Activated T-cell treated with anti-CD3 and anti-CD28 coated beads, Interleukin-2, amount 50 U/mL, for 4 hours (primary cell): ENCODE data around the gene ATXN1. TPM values are rescaled to one million over a fixed set of nuclear protein-coding genes. Genes with fewer than 3 reads are reported as not detected.

Source experiments
- ATAC-seq, 2 donors: fragments of 200-7000 bp; cut with Tn5 transposase; one replicate each; pipeline ENCODE4 v1.10.0; 2021
- DNase-seq: peaks from one replicate; pipeline ENCODE4 v3.0.0-alpha.2; 2020
- H3K27me3 Mint-ChIP-seq: one replicate; pipeline ENCODE4 v1.8.0; 2021; ENCODE audit warnings: low read depth, mixed read lengths
- H3K36me3 Mint-ChIP-seq: one replicate; pipeline ENCODE4 v1.8.0; 2022; ENCODE audit warnings: mixed read lengths; ENCODE audit not compliant: insufficient read depth
- H3K4me1 Mint-ChIP-seq: one replicate; pipeline ENCODE4 v1.8.0; 2021; ENCODE audit warnings: low read depth, mixed read lengths
- H3K4me3 Mint-ChIP-seq: one replicate; pipeline ENCODE4 v1.8.0; 2021; ENCODE audit warnings: mild to moderate bottlenecking, moderate library complexity, mixed read lengths
- H3K9me3 Mint-ChIP-seq: one replicate; pipeline ENCODE4 v1.8.0; 2021; ENCODE audit warnings: mixed read lengths
- total RNA-seq, 3 donors: library from RNA; stranded (reverse); gene quantifications; one replicate each; pipeline ENCODE4 v1.2.1, GENCODE V29; 2021

ATXN1 gene
- total RNA-seq, 3 donors from 2014 or later = 39.5 to 63.8 (median 45.1) TPM

DNA sequence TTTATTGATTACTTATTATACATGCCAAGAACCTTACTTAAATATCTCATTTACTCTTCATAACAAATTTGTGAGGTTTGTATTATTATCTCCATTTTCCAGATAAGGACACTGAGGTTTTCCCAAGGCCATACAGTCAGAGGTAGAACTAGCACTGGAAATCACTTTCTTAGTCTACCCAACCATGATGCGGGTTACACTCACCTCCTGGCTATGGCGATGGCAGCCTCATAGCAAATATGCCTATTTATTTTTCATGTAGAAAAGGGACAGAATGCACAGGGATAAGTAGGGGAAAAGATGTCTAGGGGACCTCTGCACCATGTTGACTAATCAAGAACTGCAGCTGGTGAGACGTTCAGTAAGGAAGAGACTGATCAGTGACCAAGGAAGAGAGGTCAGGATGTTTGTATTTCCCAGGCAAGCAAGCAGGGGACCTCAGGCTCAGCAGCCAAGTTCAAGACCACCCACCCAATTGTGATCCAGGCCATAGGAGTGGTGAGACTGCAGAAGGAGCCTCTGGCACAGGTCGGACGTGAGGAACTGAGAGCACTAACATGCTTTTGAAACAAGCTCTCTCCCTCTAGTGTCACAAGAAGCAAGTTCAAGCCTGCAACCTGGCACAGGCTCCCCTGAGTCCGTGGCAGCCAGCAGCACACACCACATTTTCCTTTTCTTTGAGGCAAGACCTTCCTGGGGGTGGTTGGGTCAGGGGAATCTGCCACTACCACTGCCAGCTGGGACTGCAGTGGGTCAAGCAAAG, 425.0 kb downstream of the ATXN1 start:
- Mint-ChIP-seq H3K4me1 (no peaks in the 10 kb centered on the region), H3K9me3 (no peaks in the 10 kb centered on the region), H3K4me3 (no peak overlapping the region), H3K27me3 (no peaks in the 10 kb centered on the region), H3K36me3 (no peaks in the 10 kb centered on the region)
- DNase-seq (no peak), ATAC-seq (no peak)

GRCh38 chr6:16335176-16335575, 426.1 kb downstream of the ATXN1 start:
- Mint-ChIP-seq H3K9me3 (no peaks in the 10 kb centered on the region), H3K27me3 (no peaks in the 10 kb centered on the region), H3K4me1 (no peaks in the 10 kb centered on the region), H3K36me3 (no peaks in the 10 kb centered on the region), H3K4me3 (no peak overlapping the region)
- no peak for ATAC-seq
- no peak for DNase-seq

- Mint-ChIP-seq H3K36me3 (peaks cover 2% of the 10 kb centered on the region), H3K4me1 (no peaks in the 10 kb centered on the region), H3K9me3 (no peaks in the 10 kb centered on the region), H3K4me3 (no peak overlapping the region), H3K27me3 (no peaks in the 10 kb centered on the region)
- no peak for ATAC-seq
- no peak for DNase-seq
These were observed 426.6 kb downstream of the ATXN1 start for GRCh38 chr6:16334671-16335070.

GRCh38 chr6:16333580-16333979, 427.7 kb downstream of the ATXN1 start:
- no peaks in the 10 kb centered on the region for H3K27me3 Mint-ChIP-seq
- ATAC-seq (no peak), DNase-seq (no peak)
- H3K4me3 Mint-ChIP-seq = no peak overlapping the region
- no peaks in the 10 kb centered on the region for H3K4me1 Mint-ChIP-seq
- peaks cover 3% of the 10 kb centered on the region for H3K36me3 Mint-ChIP-seq
- H3K9me3 Mint-ChIP-seq = no peaks in the 10 kb centered on the region

DNA sequence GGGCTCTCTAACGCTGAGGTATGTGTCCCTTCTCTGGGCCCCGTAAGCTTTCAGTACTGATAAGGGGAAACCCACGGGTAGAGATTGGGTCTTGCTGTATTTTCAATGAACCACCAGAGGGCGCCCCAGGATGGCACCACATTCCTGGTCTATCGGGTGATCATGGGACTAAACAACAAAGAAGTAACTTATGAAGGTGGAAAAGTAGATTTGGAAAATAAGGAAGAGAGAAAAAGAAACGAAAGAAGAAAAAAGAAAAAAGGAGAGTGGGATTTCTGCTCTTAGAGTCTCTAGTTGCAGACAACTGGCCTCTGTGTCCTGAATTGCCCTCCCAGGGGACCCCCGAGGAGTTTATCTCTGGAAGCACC, 429.1 kb downstream of the ATXN1 start:
- ATAC-seq = peak; percentile 96 to 97

DNA sequence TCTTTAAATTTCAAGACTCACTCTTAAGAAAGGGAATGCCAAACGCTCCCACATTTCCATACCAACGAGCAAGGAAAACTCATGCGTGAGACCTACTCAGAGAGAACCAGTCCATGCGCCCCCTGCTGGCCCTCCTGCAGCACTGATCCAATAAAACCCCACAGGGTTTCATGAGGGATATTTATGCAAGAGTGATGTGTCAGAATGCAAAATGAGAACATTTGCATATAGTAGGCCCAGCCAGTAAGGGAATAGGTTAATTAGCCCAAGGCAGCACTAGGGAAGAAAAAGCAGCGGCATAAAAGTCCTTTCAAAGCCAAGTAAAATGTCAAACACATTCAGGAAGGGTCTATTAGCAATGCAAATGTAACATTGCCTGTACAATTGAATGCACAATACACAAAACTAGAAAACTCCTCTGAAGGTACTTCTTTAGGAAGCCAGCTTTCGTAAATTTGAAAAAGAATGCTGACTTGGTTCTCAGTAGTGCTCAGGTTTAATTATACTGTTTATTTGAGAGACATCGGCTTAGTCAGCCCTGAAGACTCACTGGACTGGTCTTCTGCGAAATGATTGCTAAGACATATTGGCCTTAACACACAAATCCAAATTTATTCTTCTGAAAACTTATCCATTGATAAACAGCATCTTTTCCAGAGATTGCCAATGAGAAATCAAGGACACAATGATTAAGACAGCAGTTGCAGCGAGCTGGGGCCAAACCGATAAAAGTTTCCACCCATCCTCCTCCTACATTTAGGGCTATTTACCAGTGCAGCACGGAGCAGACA, 429.7 kb downstream of the ATXN1 start:
- no peaks in the 10 kb centered on the region for H3K27me3 Mint-ChIP-seq
- ATAC-seq = peak; percentile 77 to 83
- no peaks in the 10 kb centered on the region for H3K9me3 Mint-ChIP-seq
- DNase-seq = peak; percentile 62
- H3K4me3 Mint-ChIP-seq = no peak overlapping the region
- peaks cover 10% of the 10 kb centered on the region for H3K36me3 Mint-ChIP-seq
- no peaks in the 10 kb centered on the region for H3K4me1 Mint-ChIP-seq

More for the DNA sequence above, 429.1 kb downstream of the ATXN1 start:
- Mint-ChIP-seq H3K36me3 (peaks cover 7% of the 10 kb centered on the region), H3K9me3 (no peaks in the 10 kb centered on the region), H3K27me3 (no peaks in the 10 kb centered on the region), H3K4me1 (no peaks in the 10 kb centered on the region), H3K4me3 (no peak overlapping the region)
- DNase-seq = peak; percentile 81

DNA sequence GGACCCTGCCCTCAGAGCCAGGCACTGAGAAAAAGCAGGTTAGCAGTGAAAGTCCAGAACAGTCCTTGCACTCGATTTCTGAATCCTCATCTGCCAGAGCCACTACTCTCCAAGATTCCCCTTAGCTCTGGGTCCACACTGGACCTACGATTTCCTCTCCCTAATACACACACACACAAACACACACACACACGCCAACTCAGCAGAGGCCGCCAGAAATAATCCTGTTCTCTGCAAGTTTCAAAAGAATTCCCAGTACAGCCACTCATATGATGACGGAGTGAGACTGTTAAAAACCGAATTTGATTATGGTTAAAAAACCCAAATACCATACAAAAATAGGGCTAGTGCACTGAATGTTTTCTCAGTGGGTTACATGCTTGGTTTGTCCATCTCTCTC, 432.0 kb downstream of the ATXN1 start:
- Mint-ChIP-seq H3K9me3 (no peaks in the 10 kb centered on the region), H3K4me1 (peaks cover 18% of the 10 kb centered on the region), H3K4me3 (no peak overlapping the region), H3K36me3 (peaks cover 21% of the 10 kb centered on the region), H3K27me3 (no peaks in the 10 kb centered on the region)
- DNase-seq (no peak), ATAC-seq (no peak)

DNA sequence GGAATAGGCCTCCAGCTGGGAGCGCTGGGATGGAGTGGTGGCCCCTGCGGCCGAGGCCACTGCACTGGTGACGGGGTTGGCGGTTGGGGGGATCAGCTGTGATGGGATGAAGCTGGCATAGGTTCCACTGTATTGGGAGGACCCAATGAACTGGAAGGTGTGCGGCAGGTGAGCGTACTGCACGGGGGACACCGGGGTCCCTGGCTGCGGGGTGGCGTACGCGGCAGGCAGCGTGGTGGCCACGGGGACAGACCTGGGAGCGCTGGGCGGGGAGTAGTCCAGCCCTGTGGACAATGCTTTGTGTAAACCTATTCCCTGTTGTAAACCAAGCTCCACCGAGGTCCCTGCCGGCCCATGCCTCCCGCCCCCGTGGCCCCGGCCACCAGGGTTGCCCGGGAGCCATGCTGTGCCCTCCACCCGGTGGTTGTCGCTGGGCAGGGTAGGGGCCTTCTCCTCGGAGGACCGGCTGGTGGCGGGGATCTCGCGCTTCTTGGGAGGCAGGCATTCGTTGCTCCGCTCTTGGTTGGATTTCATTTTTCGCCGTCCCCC, 433.4 kb downstream of the ATXN1 start:
- H3K9me3 Mint-ChIP-seq = no peaks in the 10 kb centered on the region
- ATAC-seq = no peak
- H3K4me3 Mint-ChIP-seq = no peak overlapping the region

GRCh38 chr6:16326971-16327776, 434.1 kb downstream of the ATXN1 start:
- peaks cover 36% of the 10 kb centered on the region for H3K4me1 Mint-ChIP-seq
- H3K36me3 Mint-ChIP-seq = peaks cover 26% of the 10 kb centered on the region
- DNase-seq (no peak), ATAC-seq (no peak)
- H3K4me3 Mint-ChIP-seq = no peak overlapping the region
- H3K9me3 Mint-ChIP-seq = no peaks in the 10 kb centered on the region
- H3K27me3 Mint-ChIP-seq = no peaks in the 10 kb centered on the region

More for the DNA sequence above, 433.4 kb downstream of the ATXN1 start:
- no peaks in the 10 kb centered on the region for H3K27me3 Mint-ChIP-seq
- peaks cover 29% of the 10 kb centered on the region for H3K4me1 Mint-ChIP-seq
- DNase-seq = no peak
- H3K36me3 Mint-ChIP-seq = peaks cover 21% of the 10 kb centered on the region

GRCh38 chr6:16326531-16326930, 434.7 kb downstream of the ATXN1 start:
- H3K36me3 Mint-ChIP-seq = peaks cover 27% of the 10 kb centered on the region
- H3K4me1 Mint-ChIP-seq = peaks cover 42% of the 10 kb centered on the region
- ATAC-seq (no peak), DNase-seq (no peak)
- H3K4me3 Mint-ChIP-seq = no peak overlapping the region
- no peaks in the 10 kb centered on the region for H3K27me3 Mint-ChIP-seq
- H3K9me3 Mint-ChIP-seq = no peaks in the 10 kb centered on the region

DNA sequence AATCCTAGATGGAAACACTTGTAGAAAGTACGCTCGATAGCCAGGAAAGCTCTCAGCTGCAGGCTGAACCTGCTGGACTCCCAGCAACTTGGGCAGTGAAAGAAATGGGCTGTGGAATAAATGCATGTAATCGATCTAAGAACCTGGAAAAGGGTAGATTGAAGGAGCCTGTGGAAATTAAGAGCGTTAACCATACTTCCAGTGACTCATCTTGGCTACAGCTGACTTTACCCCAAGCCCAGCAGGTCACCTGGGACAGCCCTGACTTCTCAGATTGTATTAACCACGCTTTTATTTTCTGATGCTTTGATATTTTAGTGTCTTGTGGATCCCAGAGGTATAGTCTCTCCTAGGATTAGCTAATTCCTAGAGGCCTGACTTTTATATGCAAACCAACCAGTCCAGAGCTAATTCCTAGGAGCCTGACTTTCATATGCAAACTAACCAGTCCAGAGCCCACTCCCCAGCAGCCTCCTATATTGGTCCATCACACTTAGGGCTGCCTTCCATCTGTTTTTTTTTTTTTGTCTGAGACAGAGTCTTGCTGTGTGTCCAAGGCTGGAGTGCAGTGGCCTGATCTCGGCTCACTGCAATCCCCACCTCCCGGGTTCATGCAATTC, 436.5 kb downstream of the ATXN1 start:
- Mint-ChIP-seq H3K9me3 (no peaks in the 10 kb centered on the region), H3K4me1 (peaks cover 60% of the 10 kb centered on the region), H3K4me3 (no peak overlapping the region), H3K27me3 (no peaks in the 10 kb centered on the region), H3K36me3 (peaks cover 25% of the 10 kb centered on the region)
- no peak for DNase-seq
- ATAC-seq = no peak

GRCh38 chr6:16324184-16324583, 437.1 kb downstream of the ATXN1 start:
- DNase-seq (no peak), ATAC-seq (no peak)
- Mint-ChIP-seq H3K4me3 (no peak overlapping the region), H3K4me1 (peaks cover 66% of the 10 kb centered on the region), H3K9me3 (no peaks in the 10 kb centered on the region), H3K27me3 (no peaks in the 10 kb centered on the region), H3K36me3 (peaks cover 24% of the 10 kb centered on the region)

DNA sequence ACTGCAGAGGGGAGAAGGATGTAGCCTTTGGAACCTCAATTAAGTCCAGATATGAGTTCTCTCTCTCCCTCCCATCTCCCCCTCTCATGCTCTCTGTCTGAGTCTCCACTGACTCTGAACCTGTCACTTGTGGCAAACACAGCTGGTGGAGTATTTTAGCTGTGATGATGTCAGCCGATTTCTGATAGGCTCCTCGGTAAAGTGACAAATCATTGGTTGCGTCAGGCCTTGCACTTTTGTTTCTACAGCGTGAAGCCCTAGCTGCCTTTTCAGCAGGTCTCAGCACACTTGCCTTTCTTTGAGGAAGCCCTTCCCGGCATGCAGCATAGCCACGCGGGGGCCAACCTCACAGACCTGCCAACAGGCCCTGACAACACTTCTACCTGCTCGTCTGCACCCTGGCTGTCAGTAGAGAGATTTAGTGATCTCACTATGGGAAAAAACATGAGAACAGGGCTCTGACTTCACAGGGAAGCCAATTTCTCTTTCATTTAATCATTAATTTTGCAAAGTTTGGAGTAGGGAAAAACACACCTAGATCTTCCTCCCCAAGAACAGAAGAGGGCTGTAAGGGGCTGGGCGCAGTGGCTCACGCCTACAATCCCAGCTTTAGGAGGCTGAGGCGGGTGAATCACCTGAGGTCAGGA, 438.5 kb downstream of the ATXN1 start:
- no peaks in the 10 kb centered on the region for H3K9me3 Mint-ChIP-seq
- ATAC-seq = peak; percentile 72 to 78
- H3K36me3 Mint-ChIP-seq = peaks cover 20% of the 10 kb centered on the region
- H3K4me3 Mint-ChIP-seq = peak overlapping the region; percentile 63
- H3K27me3 Mint-ChIP-seq = no peaks in the 10 kb centered on the region
- H3K4me1 Mint-ChIP-seq = peaks cover 80% of the 10 kb centered on the region
- DNase-seq = peak; percentile 72
